HG02970 (cell line): ENCODE data around the gene URB1.
"Not testable (repeated sequence)": the region's sequence is repeated elsewhere in the genome, so short reads cannot be mapped to it uniquely, and the experiment has no call there.

Experiments
- ATAC-seq: cut with Tn5 transposase; IDR thresholded peaks from one replicate; pipeline ENCODE4 v1.9.1; 2021; ENCODE audit warnings: mild to moderate bottlenecking, moderate library complexity, moderate number of reproducible peaks; ENCODE audit not compliant: unreplicated experiment, low FRiP score

URB1 gene

GRCh38 chr21:32328595-32328994 is 64.2 kb downstream of the URB1 start:
- ATAC-seq, result no peak

GRCh38 chr21:32325706-32326105 is 67.1 kb downstream of the URB1 start:
- no peak for ATAC-seq

- no peak for ATAC-seq
These were observed 70.1 kb downstream of the URB1 start for GRCh38 chr21:32322676-32323075.

- no peak for ATAC-seq
These were observed 70.7 kb downstream of the URB1 start for GRCh38 chr21:32322103-32322502.

GRCh38 chr21:32321480-32321879 is 71.3 kb downstream of the URB1 start:
- no peak for ATAC-seq

- no peak for ATAC-seq
These were observed 72.1 kb downstream of the URB1 start for GRCh38 chr21:32320726-32321125.

- no peak for ATAC-seq
These were observed 72.8 kb downstream of the URB1 start for GRCh38 chr21:32320059-32320458.

GRCh38 chr21:32319012-32319411 is 73.8 kb downstream of the URB1 start:
- no peak for ATAC-seq

- no peak for ATAC-seq
These were observed 75.1 kb downstream of the URB1 start for GRCh38 chr21:32317726-32318125.

GRCh38 chr21:32316361-32317215 is 76.2 kb downstream of the URB1 start:
- no peak for ATAC-seq

- no peak for ATAC-seq
These were observed 77.1 kb downstream of the URB1 start for GRCh38 chr21:32315511-32316281.

GRCh38 chr21:32314806-32315205 is 78.0 kb downstream of the URB1 start:
- ATAC-seq, result no peak

GRCh38 chr21:32312976-32313375 is 79.8 kb downstream of the URB1 start:
- ATAC-seq, result no peak

GRCh38 chr21:32312326-32312725 is 80.5 kb downstream of the URB1 start:
- ATAC-seq, result no peak

GRCh38 chr21:32311621-32312020 is 81.2 kb downstream of the URB1 start:
- ATAC-seq, result no peak

- ATAC-seq, result not testable (repeated sequence)
These were observed 81.8 kb downstream of the URB1 start for GRCh38 chr21:32310976-32311375.

GRCh38 chr21:32309906-32310460 is 82.8 kb downstream of the URB1 start:
- no peak for ATAC-seq

- no peak for ATAC-seq
These were observed 84.1 kb downstream of the URB1 start for GRCh38 chr21:32308696-32309095.

- no peak for ATAC-seq
These were observed 85.1 kb downstream of the URB1 start for GRCh38 chr21:32307706-32308105.

- ATAC-seq, result no peak
These were observed 86.6 kb downstream of the URB1 start for GRCh38 chr21:32306021-32306780.

- ATAC-seq, result no peak
These were observed 87.8 kb downstream of the URB1 start for GRCh38 chr21:32304998-32305397.
